Measurements from ENCODE around the gene VEZT. TPM values are rescaled to one million over a fixed set of nuclear protein-coding genes. Genes with fewer than 3 reads are reported as not detected.

Gene VEZT
- polyA plus RNA-seq, 1 of the 3 experiments (the other 2 are of a cell fraction), result 41.2 TPM

- POLR2A ChIA-PET, result no interaction called here
- no peaks in the 10 kb centered on the region for H3K4me1 ChIP-seq (ENCODE audit: control insufficient read depth in 1 of 2, insufficient read depth in 2 of 2, low read depth in 1 of 2, low read length in 1 of 2)
- H3K4me3 ChIP-seq (ENCODE audit: low read depth in 2 of 2, low read length in 1 of 2), result no peak overlapping the region
- H2AFZ ChIP-seq (ENCODE audit: low read depth), result no peak overlapping the region
- no peaks in the 10 kb centered on the region for H3K27me3 ChIP-seq (ENCODE audit: insufficient read depth)
- no peak for DNase-seq
- no peak overlapping the region for H3K9ac ChIP-seq
- CTCF ChIA-PET, result no interaction called here
- H3K36me3 ChIP-seq (replicated peaks in 1 of 2; ENCODE audit: control insufficient read depth in 1 of 2, insufficient read depth in 2 of 2, low read length in 1 of 2), result no peaks in the 10 kb centered on the region
- TF ChIP-seq MXI1 (IDR thresholded peaks at IDR 0.05; ENCODE audit: low read depth, low read length) (no peak), CTCF (IDR thresholded peaks at IDR 0.05) (no peak), NFIC (IDR thresholded peaks at IDR 0.05; ENCODE audit: borderline replicate concordance) (no peak), REST (IDR thresholded peaks at IDR 0.05; ENCODE audit: low read depth, low read length) (no peak), GATA2 (CRISPR knock-in tag; IDR thresholded peaks at IDR 0.05) (no peak), TEAD4 (IDR thresholded peaks at IDR 0.05; ENCODE audit: borderline replicate concordance, insufficient read depth) (no peak), RCOR1 (IDR thresholded peaks at IDR 0.05; ENCODE audit: low read length) (no peak), JUND (IDR thresholded peaks at IDR 0.05) (no peak), PBX3 (IDR thresholded peaks at IDR 0.05) (no peak), FOXM1 (IDR thresholded peaks at IDR 0.05; ENCODE audit: low read depth) (no peak), CHD2 (IDR thresholded peaks at IDR 0.05; ENCODE audit: low read length, partially characterized antibody) (no peak), EP300 (IDR thresholded peaks at IDR 0.05; ENCODE audit: borderline replicate concordance in 1 of 2, low read depth in 1 of 2, low read length in 1 of 2) (no peak), ZBTB33 (IDR thresholded peaks at IDR 0.05; ENCODE audit: borderline replicate concordance, low read depth) (no peak), USF2 (IDR thresholded peaks at IDR 0.05; ENCODE audit: borderline replicate concordance, low read depth, low read length) (no peak), RAD21 (IDR thresholded peaks at IDR 0.05; ENCODE audit: low read length) (no peak), POLR2AphosphoS5 (IDR thresholded peaks at IDR 0.05; ENCODE audit: low read depth, low read length) (no peak), TCF12 (IDR thresholded peaks at IDR 0.05) (no peak), MEF2A (IDR thresholded peaks at IDR 0.05; ENCODE audit: borderline replicate concordance, low read depth) (no peak), EZH2phosphoT487 (IDR thresholded peaks at IDR 0.05; ENCODE audit: borderline replicate concordance, low read depth) (no peak)
- H3K79me2 ChIP-seq (ENCODE audit: insufficient read depth), result no peaks in the 10 kb centered on the region
- H3K9me2 ChIP-seq, result no peaks in the 10 kb centered on the region
- H3K9me3 ChIP-seq, result no peaks in the 10 kb centered on the region
- no peaks in the 10 kb centered on the region for H4K20me1 ChIP-seq (ENCODE audit: insufficient read depth)
- no peak overlapping the region for H3K4me2 ChIP-seq
- H3K27ac ChIP-seq (ENCODE audit: low read depth in 2 of 2, low read length in 1 of 2), result no peak overlapping the region
- 84% methylated on average over 6 of the region's 7 CpGs for WGBS (ENCODE audit: low lambda C conversion rate)
- no peaks in the 10 kb centered on the region for H3F3A ChIP-seq (replicated peaks; ENCODE audit: insufficient read depth)
These were observed 131.7 kb downstream of the VEZT start for GRCh38 chr12:95349291-95349690.
